VCaP (cell line): ENCODE data around the gene FAM181B.

Experiments used
- H3K27ac ChIP-seq: fragments of 450-650 bp; 2 replicates; pipeline ENCODE4 v1.5.1; 2017
- CTCF ChIP-seq: fragments of 450-650 bp; conservative IDR thresholded peaks from 2 replicates; pipeline ENCODE4 v1.5.1; 2017; ENCODE audit warnings: mild to moderate bottlenecking, moderate library complexity

The FAM181B gene

GRCh38 chr11:82680252-82680651, 53.4 kb downstream of the FAM181B start:
- TF ChIP-seq CTCF, result no peak
- H3K27ac ChIP-seq, result no peak overlapping the region; the same call in 1 of the 2 replicates
